ENCODE data around the gene ZNF254.
"Not testable (repeated sequence)": the region's sequence is repeated elsewhere in the genome, so short reads cannot be mapped to it uniquely, and the experiment has no call there.

The ZNF254 gene

DNA sequence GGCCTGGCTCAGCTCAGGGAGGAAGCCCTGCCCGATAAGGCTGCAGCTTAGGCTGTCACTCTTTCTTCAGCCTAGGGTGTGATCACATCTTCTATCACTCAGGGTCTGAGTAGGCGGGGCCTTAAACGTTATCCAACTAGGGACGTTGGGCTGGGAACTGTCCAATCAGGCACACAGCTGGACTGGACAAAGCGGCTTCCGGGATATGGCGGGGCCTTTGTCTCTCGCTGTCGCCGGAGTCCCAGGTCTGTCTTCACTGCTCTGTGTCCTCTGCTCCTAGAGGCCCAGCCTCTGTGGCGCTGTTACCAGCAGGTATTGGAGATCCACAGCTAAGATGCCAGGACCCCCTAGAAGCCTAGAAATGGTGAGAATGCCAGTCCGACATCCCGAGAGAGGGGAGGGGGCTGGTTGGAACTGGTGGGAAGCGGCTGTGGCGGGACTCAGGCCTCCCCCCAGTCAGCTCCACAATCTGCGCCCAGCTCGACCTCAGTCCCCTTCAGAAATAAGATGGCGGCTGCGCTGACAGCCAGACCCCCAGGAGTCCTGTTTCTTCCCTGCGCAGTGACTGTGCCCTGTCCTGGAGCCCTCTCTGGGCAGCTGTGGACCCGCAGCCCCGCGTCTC lies at the start of gene ZNF254:
Gene ZNF254 (plus strand): TSS at position 214 of the 622 bp plus-strand sequence. CDS start 121 bp downstream, at position 335.
- in situ Hi-C loops (cut with MboI; ENCODE audit: low sequenced_read_pairs), result no loop called here

DNA sequence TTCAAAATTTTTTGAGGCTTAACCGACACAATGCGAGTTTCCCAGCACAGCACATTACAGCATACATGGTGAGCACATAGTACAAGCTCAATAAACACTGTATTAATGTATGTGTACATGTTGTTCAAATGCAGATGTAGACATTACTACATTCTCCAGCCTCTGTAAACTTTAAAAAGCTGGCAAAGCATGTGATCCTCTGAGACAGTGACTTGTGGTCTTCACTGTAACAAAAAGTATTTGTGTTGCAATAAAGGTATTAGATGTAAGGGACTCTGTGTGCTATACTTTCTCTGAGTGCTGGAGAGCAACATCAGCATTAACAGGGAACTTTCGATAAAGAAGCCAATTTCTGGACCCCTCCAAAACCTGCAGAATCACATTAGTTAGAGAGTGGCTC lies 46.4 kb upstream of the ZNF254 start:
- in situ Hi-C loops (cut with MboI; ENCODE audit: low sequenced_read_pairs), result no loop called here

DNA sequence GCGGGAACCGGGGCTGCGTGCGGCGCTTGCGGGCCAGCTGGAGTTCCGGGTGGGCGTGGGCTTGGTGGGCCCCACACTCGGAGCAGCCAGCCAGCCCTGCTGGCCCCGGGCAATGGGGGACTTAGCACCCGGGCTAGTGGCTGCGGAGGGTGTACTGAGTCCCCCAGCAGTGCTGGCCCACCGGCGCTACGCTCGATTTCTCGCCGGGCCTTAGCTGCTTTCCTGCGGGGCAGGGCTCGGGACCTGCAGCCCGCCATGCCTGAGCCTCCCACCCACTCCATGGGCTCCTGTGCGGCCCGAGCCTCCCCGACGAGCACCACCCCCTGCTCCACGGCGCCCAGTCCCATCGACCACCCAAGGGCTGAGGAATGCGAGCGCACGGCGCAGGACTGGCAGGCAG lies 45.7 kb upstream of the ZNF254 start:
- in situ Hi-C loops (cut with MboI; ENCODE audit: low sequenced_read_pairs), result not testable (repeated sequence)

DNA sequence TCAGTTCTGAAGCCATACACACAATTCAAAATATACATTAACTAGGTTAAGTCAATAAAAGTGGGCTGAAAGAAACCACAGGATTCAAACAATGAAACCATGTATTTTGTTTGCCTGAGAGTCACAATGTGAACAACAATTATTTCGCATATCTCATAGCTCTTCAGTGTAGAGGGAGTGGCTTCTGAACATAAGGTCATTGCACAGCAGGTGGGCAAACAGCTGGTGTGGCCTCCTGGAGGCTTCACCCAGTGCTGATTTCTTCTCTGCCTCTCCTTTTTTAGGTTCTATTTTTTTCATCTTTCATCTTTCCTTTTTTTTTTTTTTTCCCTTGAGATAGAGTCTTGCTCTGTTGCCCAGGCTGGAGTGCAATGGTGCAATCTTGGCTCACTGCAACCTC lies 40.4 kb upstream of the ZNF254 start:
- in situ Hi-C loops (cut with MboI; ENCODE audit: low sequenced_read_pairs), result no loop called here

DNA sequence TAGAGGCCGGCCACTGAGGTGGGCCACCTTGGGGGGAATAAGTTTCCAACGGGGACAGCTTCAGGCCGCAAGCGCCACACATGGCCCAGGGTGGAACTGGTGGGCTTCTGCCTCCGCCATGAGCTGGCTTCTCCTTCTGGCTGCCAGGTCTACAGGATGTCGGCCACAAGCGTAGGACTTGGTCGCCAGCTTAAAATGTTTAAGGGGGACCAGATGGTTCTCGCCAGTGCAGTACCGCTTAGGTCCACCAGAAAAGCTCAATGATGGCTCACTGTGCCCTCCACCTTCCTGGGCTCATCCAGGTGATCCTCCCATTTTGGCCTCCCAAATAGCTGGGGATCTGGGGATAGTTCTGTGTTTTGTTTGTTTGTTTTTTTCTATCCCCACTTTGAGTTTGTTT lies 38.7 kb upstream of the ZNF254 start:
- in situ Hi-C loops (cut with MboI; ENCODE audit: low sequenced_read_pairs), result no loop called here

DNA sequence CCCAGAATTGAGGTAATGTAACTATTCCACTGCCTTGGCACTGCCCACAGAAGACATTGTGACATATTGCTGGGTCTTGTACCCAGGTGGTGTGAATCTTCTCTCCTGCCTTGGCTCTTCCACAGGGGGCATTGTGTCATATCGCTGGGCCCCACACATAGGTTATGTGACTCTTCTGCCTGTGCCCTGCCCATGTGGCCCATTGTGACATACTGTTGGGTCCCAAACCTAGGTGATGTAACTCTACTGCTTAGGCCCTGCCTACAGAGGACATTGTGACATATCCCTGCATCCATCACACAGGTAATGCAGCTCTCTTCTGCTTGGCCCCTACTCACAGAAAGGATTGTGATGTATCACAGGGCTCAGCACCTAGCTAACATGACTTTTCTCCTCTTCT lies 37.5 kb upstream of the ZNF254 start:
- in situ Hi-C loops (cut with MboI; ENCODE audit: low sequenced_read_pairs), result no loop called here

DNA sequence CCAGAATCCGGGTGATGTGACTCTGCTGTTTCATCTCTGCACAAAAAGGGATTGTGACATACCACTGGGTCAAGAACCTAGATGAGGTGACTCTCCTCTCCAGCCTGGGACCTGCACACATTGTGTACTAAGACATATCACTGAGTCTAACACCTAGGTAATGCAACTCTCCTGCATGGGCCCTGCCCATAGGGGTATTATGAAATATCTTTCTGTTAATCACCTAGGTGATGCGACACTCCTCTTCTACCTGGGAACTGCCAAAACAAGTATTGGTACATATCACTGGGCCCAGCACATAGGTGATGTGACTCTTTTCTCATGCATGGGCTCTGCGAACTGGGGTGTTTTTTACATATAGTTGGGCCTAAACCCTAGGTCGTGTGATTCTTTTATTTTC lies 35.5 kb upstream of the ZNF254 start:
- in situ Hi-C loops (cut with MboI; ENCODE audit: low sequenced_read_pairs), result no loop called here

DNA sequence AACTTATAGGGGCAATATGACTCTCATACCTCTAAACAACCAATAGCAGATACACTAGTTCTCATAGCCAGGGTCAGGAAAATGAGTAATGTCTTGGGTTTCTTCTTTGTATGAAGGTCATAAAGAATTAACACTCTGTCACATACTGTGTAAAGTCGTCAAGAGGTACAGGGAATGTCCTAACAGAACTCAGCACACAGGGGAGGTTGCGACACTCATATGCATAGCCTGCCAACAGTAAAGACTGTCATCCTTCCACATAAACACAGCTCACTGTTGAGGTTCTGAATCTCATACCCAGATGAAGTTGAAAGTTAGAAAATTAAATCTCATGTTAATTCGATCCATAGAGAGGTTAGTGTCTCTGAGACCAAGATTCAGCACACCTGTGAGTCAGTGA lies 34.2 kb upstream of the ZNF254 start:
- in situ Hi-C loops (cut with MboI; ENCODE audit: low sequenced_read_pairs), result no loop called here

DNA sequence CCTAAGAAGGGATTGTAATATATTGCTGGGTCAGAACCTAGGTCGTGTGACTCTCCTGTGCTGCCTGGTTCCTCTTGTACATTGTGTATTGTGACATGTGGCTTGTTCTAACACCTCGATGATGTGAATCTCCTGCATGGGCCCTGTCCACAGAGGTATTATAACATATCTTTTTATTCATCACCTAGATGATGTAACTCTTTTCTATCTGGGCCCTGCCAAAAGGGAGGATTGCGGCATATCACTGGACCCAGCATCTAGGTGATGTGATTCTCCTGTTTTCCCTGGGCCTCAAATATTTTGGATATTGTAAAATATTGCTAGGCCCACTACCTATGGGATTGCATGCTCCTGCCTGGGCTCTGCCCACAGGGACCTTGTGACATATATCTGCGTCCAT lies 33.4 kb upstream of the ZNF254 start:
- in situ Hi-C loops (cut with MboI; ENCODE audit: low sequenced_read_pairs), result no loop called here

DNA sequence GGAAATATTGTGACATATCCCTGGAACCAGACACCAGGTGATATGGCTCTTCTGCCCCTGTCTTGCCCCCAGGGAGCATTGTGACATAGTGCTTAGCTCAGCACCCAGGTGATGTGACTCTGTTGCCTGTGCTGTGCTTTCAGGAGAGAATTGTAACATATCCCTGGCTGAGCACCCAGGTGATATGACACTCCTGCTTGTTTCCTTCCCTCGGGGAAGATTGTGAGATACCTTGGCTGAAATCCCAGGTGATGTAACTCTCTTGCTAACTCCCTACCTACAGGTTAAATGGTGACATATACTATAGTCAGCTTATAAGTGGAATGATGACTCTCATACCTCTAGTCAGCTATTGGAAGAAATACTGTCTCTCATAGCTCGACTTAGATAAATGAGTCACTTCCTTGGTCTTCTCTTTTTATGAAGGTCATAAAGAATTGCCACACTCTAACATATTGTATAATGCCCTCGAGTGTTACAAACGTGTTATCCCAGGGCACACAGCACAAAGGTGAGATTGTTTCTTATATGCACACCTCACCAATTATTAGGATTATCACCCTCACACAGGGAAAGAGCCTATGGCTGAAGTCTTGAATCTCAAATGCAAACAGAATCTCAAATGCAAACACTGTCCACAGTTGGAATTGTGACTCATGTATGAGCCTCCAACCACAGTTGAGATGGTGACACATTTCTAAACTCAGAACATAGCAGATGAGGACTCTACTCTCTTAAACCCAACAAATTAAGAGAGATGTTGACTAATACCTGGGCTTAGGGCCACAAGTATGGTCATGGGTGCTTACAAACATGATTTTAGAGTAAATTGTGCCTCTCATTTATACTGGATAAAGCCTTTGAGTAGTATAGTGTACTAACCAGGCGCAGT lies 32.7 kb upstream of the ZNF254 start:
- in situ Hi-C loops (cut with MboI; ENCODE audit: low sequenced_read_pairs), result no loop called here

DNA sequence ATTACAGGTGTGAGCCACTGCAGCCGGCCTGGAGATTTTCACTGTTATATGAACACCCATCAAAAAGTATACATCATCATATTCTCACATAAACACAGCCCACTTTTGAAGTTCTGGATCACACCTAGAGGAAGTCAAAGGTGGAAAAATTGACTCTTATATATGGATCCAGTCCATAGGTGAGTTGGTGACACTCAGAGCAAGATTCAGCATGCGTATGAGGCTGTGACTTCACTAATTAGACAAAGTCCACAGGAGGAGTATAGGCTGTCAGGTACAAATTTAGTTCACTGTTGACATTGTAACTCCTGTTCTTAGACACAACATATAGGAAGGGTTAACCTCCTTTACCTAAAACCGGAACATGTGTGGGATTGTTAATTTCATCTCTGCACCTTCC lies 31.4 kb upstream of the ZNF254 start:
- in situ Hi-C loops (cut with MboI; ENCODE audit: low sequenced_read_pairs), result no loop called here

DNA sequence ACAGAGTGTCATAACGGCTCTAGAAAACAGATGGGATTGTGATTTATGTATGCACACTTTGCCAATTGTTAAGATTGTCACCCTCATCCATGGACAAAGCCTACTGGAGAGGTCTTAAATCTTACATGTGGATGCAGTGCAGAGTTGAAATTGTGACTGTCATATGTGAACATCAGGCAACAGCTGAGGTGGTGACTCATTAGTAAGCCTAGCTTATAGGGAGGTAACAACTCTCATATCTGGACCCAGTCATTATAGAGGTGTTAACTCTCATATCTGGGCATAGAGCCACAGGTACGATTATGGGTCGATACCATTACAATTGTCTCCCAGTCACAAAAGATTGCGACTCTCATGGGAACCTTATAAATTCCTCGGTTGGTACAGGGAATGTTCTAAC lies 29.8 kb upstream of the ZNF254 start:
- in situ Hi-C loops (cut with MboI; ENCODE audit: low sequenced_read_pairs), result no loop called here

DNA sequence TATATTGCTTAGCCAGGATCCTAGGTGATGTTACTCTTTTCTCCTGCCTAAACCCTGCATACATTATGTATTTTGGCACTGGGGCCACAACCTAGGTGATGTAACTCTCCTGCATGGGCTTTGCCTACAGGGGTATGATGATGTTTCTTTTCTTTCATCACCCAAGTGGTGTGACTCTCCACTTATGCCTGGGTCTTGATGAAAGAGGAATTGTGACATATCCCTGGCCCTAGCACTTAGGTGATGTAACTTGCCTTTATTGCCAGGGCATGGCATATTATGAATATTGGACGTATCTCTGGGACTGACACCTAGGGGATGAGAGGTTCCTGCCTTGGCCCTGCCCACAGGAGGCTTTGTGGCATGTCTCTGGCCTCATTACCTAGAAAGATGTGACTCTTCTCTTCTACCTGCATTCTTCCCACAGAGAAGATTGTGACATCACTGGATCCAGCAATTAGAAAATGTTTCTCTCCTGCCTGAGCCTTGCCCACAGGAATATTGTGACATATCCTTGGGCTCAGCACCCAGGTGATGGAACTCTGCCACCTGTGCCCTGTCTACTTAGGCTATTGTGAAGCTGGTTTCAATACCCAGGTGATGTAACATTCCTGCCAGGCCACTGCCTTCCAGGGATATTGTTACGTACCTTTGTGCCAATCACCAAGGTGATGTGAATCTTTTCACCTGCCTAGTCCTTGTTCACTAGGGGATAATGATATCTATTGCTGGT lies 27.3 kb upstream of the ZNF254 start:
- in situ Hi-C loops (cut with MboI; ENCODE audit: low sequenced_read_pairs), result no loop called here

DNA sequence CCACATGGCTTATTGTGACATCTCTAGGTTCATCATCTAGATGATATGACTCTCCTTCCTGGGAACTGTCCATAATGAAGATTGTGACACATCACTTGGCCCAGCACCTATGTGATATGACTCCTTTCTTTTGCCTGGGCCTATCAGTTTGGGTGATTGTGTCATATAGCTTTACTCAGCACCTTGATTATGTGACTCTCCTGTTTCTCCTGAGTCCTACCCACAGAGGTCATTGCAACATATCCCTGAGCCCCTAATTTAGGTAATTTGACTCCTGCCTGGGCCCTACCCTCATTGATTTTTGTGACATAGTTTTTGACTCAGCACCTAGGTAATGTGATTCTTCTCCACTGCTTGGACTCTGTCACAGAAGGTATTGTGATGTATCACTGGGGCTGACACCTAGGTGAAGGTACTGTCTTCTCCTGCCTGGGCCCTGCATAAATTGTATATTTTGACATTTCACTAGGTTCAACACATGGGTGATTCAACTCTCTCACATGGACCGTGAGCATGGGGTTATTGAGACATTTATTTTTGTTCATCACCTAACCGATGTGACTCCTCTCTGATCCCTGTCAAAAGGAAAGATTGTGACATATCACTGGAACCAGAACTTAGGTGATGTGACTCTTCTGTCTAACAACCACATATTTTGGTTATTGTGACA lies 26.2 kb upstream of the ZNF254 start:
- in situ Hi-C loops (cut with MboI; ENCODE audit: low sequenced_read_pairs), result no loop called here

DNA sequence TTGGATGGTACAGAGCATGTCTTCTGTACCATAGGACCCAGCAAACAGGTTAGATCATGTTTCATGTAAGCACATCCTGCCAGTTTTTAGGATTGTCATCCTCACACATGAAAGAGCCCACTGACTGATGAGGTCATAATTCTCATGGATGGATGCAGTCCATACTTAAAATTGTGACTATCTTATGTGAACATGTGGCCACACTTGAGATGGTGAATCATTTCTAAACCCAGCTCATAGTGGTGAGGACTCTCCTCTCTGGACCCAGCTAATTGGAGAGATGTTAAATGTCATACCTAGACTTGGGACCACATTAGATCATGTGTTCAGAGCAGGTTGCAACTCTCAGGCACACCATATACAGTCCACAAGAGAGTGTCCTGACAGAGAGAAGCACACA lies 24.8 kb upstream of the ZNF254 start:
- in situ Hi-C loops (cut with MboI; ENCODE audit: low sequenced_read_pairs), result no loop called here

DNA sequence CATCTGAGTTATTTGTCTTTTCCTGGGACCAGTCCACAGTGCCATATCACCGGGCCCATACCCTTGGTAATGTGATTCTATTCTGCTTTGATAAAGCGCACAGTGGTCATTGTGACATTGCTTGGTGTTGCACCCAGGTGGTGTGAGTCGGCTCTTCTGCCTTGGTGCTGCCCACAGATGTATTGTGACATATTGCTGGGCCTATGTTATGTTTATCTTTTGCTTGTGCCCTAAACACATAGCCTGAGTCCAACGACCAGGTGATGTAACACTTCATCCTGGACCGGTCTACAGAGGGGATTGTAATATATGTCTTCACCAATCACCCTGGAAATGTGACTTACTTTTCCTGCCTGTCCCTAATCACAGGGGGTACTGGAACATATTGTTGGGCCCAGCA lies 23.7 kb upstream of the ZNF254 start:
- in situ Hi-C loops (cut with MboI; ENCODE audit: low sequenced_read_pairs), result no loop called here

DNA sequence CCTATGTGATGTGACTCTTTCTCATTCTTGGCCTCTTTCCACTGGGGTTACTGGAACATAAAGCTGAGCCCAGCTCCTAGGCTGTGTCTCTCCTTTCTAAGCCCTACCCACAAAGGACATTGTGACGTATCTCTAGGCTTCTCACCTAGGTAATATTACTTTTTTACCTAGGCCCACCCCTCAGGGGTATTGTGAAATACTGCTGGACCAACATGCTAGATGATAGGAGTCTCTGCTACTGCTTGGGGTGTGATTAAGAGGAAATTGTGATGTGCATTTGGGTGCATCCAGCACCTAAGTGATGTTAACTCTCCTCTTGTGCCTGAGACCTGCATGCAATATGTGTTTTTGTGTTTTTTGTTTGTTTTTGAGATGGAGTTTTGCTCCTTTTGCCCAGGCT lies 22.8 kb upstream of the ZNF254 start:
- in situ Hi-C loops (cut with MboI; ENCODE audit: low sequenced_read_pairs), result no loop called here

DNA sequence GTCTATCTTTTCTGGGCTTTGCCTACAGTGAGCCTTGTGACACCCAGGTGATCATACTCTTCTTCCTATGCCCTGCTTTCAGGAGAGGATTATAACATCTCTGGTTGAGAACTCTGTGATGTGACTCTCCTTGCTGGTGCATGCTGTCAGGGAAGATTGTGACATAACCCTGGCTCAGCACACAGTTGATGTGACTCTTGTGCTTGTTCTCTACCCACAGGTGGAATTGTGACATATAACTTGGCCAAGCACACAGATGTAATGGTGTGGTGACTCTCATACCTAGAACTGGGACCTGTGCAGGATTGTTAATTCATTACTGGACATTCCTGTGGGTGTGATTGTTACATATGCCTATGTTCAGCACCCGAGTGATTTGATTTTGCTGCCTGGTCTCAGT lies 21.7 kb upstream of the ZNF254 start:
- in situ Hi-C loops (cut with MboI; ENCODE audit: low sequenced_read_pairs), result no loop called here

DNA sequence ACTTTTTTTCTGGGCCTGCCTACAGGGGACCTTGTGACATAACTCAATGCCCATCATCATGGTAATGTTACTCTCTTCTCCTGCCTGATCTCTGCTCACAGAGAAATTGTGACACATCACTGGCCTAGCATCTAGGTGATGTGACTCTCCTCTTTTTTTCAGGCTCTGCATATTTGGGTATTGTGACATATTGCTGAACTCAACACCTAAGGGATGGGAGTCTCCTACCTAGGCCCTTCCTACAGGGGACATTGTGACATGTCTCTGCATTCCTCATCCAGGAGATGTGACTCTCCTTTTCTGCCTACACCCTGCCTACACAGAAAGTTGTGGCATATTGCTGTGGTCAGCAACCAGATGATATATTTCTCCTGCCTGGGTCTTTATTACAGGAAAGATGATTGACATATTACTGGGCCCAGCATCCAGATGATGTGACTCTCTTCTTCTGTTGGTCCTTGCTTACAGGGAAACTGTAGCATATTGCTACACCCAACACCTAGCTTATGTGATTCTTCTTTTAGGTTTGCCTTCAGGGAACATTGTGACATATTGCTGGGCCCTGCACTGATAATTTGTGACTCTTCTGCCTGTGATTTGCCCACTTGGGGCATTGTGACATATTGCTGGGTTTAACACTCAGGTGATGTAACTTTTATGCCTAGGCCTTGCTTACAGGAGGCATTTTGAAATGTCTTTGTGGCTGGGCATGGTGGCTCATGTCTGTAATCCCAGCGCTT lies 21.0 kb upstream of the ZNF254 start:
- in situ Hi-C loops (cut with MboI; ENCODE audit: low sequenced_read_pairs), result no loop called here

DNA sequence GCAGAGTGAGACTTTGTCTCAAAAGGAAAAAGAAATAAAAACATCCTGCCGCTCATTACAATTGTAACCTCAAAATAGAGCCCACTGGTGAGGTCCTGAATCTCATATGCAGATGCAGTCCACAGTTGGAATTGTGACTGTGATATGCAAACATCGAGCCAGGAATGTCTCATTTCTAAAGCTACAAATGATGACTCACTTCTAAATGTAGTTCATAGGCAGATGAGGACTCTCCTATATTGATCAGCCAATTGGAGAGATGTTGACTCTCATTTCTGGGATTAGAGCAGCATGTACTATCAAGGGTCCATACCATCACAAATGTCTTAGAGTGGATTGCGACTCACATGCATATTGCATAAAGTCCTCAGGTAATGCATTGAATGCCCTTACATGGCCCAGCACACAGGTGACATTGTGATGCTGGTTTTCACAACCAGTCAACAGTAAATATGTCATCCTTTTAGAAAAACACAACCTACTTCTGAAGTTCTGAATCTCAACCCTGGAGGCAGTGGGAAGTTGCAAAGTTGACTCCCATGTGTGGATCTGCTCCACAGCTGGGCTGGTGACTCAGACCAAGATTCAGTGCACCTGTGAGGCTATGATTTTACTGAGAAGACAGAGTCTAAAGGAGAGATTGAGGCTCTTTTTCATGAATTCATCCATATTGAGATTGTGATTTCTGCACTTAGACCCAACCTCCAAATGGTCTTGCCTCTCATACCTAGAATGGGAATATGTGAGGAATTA lies 16.9 kb upstream of the ZNF254 start:
- in situ Hi-C loops (cut with MboI; ENCODE audit: low sequenced_read_pairs), result no loop called here
